H1 (cell line): Measurements from ENCODE around the gene TARBP2. TPM values are rescaled to one million over a fixed set of nuclear protein-coding genes. Genes with fewer than 3 reads are reported as not detected.

ENCODE experiments used
- CTCF ChIA-PET: fragments of 300-600 bp; sonication (Branson Sonifier 250); formaldehyde crosslinking; loops from one replicate; lab custom pipeline; 2021; ENCODE audit not compliant: partially characterized antibody; lab: Charles Lee
- POLR2A ChIA-PET: fragments of 300-600 bp; sonication (Branson Sonifier 250); formaldehyde crosslinking; loops from one replicate; lab custom pipeline; 2021; ENCODE audit warnings: inconsistent platforms; ENCODE audit not compliant: partially characterized antibody; lab: Charles Lee
- DNase-seq, 2 experiments: peaks; one replicate each; pipeline versions ENCODE4 v3.0.0 to v3.0.0-alpha.2; 2010 to 2022; ENCODE audit warnings: low spot score in 2 of 2, low read depth in 1 of 2, mixed read lengths in 1 of 2
- FAIRE-seq: peaks from 2 replicates; lab custom pipeline; 2011; peaks lifted over from hg19 to GRCh38; lab: Jason Lieb, UNC
- H2AFZ ChIP-seq: 2 replicates; pipeline ENCODE4 v1.8.1; 2012; ENCODE audit warnings: low read length, inconsistent platforms
- H2AK5ac ChIP-seq: 2 replicates; pipeline ENCODE4 v1.6.1; 2013; ENCODE audit warnings: low read depth, low read length
- H2BK120ac ChIP-seq: replicated peaks from 2 replicates; pipeline ENCODE3; 2013; ENCODE audit warnings: low read depth, low read length, inconsistent platforms
- H2BK12ac ChIP-seq: 2 replicates; pipeline ENCODE4 v1.6.1; 2013; ENCODE audit warnings: low read depth, low read length
- H2BK15ac ChIP-seq: 2 replicates; pipeline ENCODE4 v1.6.1; 2013; ENCODE audit warnings: low read length
- H2BK20ac ChIP-seq: 2 replicates; pipeline ENCODE4 v1.6.1; 2013; ENCODE audit warnings: low read length
- H2BK5ac ChIP-seq: 2 replicates; pipeline ENCODE4 v1.6.1; 2013; ENCODE audit warnings: low read depth, low read length
- H3K14ac ChIP-seq: 2 replicates; pipeline ENCODE4 v1.6.1; 2013; ENCODE audit warnings: inconsistent platforms; ENCODE audit not compliant: insufficient read length
- H3K18ac ChIP-seq: 2 replicates; pipeline ENCODE4 v1.6.1; 2013; ENCODE audit warnings: low read length; ENCODE audit errors: extremely low read depth
- H3K23ac ChIP-seq: 2 replicates; pipeline ENCODE4 v1.6.1; 2013; ENCODE audit warnings: inconsistent platforms; ENCODE audit not compliant: insufficient read length
- H3K23me2 ChIP-seq: 2 replicates; pipeline ENCODE4 v1.6.1; 2013; ENCODE audit warnings: low read depth, low read length
- H3K27ac ChIP-seq: 2 replicates; pipeline ENCODE4 v1.6.1; 2011; ENCODE audit warnings: low read depth, low read length, inconsistent platforms
- H3K27me3 ChIP-seq, 4 experiments: replicated peaks in 1 of 4; 1 replicate in 1 of 4; 2 replicates in 3 of 4; pipeline versions ENCODE4 v1.6.1 to v1.8.1; 2011 to 2013; ENCODE audit warnings: low read length in 3 of 4, mild to moderate bottlenecking in 3 of 4, inconsistent platforms in 2 of 4, mixed read lengths in 2 of 4, moderate library complexity in 1 of 4; ENCODE audit not compliant: control insufficient read depth in 3 of 4, insufficient read depth in 3 of 4; ENCODE audit errors: extremely low read depth in 1 of 4
- H3K36me3 ChIP-seq, 4 experiments: 2 replicates each; pipeline versions ENCODE4 v1.6.1 to v1.8.1; 2011 to 2013; ENCODE audit warnings: mild to moderate bottlenecking in 4 of 4, low read length in 3 of 4, moderate library complexity in 2 of 4, control low read depth in 1 of 4, inconsistent platforms in 1 of 4; ENCODE audit not compliant: insufficient read depth in 4 of 4, control insufficient read depth in 2 of 4
- H3K4ac ChIP-seq: replicated peaks from 2 replicates; pipeline ENCODE3; 2013; ENCODE audit warnings: low read length, low read depth, mixed read lengths, inconsistent platforms; ENCODE audit not compliant: insufficient read length
- H3K4me1 ChIP-seq, 4 experiments: replicated peaks in 1 of 4; 1 replicate in 1 of 4; 2 replicates in 3 of 4; pipeline versions ENCODE4 v1.6.1 to v1.8.1; 2011 to 2013; ENCODE audit warnings: low read length in 3 of 4, inconsistent platforms in 2 of 4, mixed read lengths in 1 of 4; ENCODE audit not compliant: insufficient read depth in 4 of 4, control insufficient read depth in 3 of 4
- H3K4me2 ChIP-seq, 2 experiments: 2 replicates each; pipeline versions ENCODE4 v1.6.1 to v1.8.1; 2011 to 2013; ENCODE audit warnings: low read depth in 2 of 2, low read length in 2 of 2, control low read depth in 1 of 2, inconsistent platforms in 1 of 2, mild to moderate bottlenecking in 1 of 2; ENCODE audit not compliant: insufficient read depth in 1 of 2
- H3K4me3 ChIP-seq, 4 experiments: fragments of 200-600, 300-600 bp in 1 of 4; sonication (generic), shearing (Covaris generic), sonication (Bioruptor Twin) in 1 of 4; 2 replicates each; pipeline versions ENCODE4 v1.5.1 to v1.8.1; 2011 to 2016; ENCODE audit warnings: low read length in 4 of 4, low read depth in 3 of 4, control low read depth in 2 of 4, inconsistent platforms in 2 of 4, mild to moderate bottlenecking in 2 of 4, mixed read lengths in 1 of 4, moderate library complexity in 1 of 4; ENCODE audit not compliant: insufficient read depth in 2 of 4; ENCODE audit errors: extremely low read depth in 1 of 4
- H3K56ac ChIP-seq: replicated peaks from 2 replicates; pipeline ENCODE3; 2013; ENCODE audit warnings: low read depth, mild to moderate bottlenecking, mixed read lengths, low read length, inconsistent platforms; ENCODE audit not compliant: insufficient read length
- H3K79me1 ChIP-seq: 2 replicates; pipeline ENCODE4 v1.6.1; 2013; ENCODE audit warnings: low read depth, low read length, control low read depth
- H3K79me2 ChIP-seq, 2 experiments: 2 replicates each; pipeline versions ENCODE4 v1.6.1 to v1.8.1; 2012 to 2013; ENCODE audit warnings: low read length in 2 of 2, mild to moderate bottlenecking in 2 of 2, inconsistent platforms in 1 of 2; ENCODE audit not compliant: insufficient read depth in 2 of 2, control insufficient read depth in 1 of 2
- H3K9ac ChIP-seq, 4 experiments: replicated peaks in 1 of 4; 1 replicate in 1 of 4; 2 replicates in 3 of 4; pipeline versions ENCODE4 v1.6.1 to v1.8.1; 2011 to 2013; ENCODE audit warnings: low read depth in 3 of 4, low read length in 3 of 4, control low read depth in 2 of 4, mild to moderate bottlenecking in 2 of 4, moderate library complexity in 2 of 4, inconsistent platforms in 1 of 4; ENCODE audit errors: extremely low read depth in 1 of 4
- H3K9me3 ChIP-seq, 2 experiments: 2 replicates each; pipeline versions ENCODE4 v1.6.1 to v1.8.1; 2012 to 2013; ENCODE audit warnings: mild to moderate bottlenecking in 2 of 2, moderate library complexity in 2 of 2, control low read depth in 1 of 2, inconsistent platforms in 1 of 2, low read depth in 1 of 2, low read length in 1 of 2, mixed read lengths in 1 of 2; ENCODE audit not compliant: insufficient read depth in 2 of 2
- H4K20me1 ChIP-seq, 2 experiments: replicated peaks in 1 of 2; 2 replicates each; pipeline versions ENCODE3 to v1.8.1; 2011 to 2013; ENCODE audit warnings: inconsistent platforms in 2 of 2, low read length in 2 of 2, mild to moderate bottlenecking in 1 of 2; ENCODE audit not compliant: insufficient read depth in 2 of 2, control insufficient read depth in 1 of 2
- H4K5ac ChIP-seq: 2 replicates; pipeline ENCODE4 v1.6.1; 2013; ENCODE audit warnings: low read length, low read depth, mixed read lengths, inconsistent platforms; ENCODE audit not compliant: insufficient read length
- H4K8ac ChIP-seq: 2 replicates; pipeline ENCODE4 v1.8.0; 2013; ENCODE audit warnings: mild to moderate bottlenecking, moderate library complexity, low read length, inconsistent platforms; ENCODE audit not compliant: insufficient read depth; ENCODE audit errors: extremely low read depth
- H4K91ac ChIP-seq: replicated peaks from 2 replicates; pipeline ENCODE3; 2013; ENCODE audit warnings: low read length, mixed read lengths, inconsistent platforms; ENCODE audit not compliant: insufficient read length
- ASH2L ChIP-seq: fragments of 200-600, 300-600 bp; sonication (generic); IDR thresholded peaks from one replicate; pipeline ENCODE4 v1.7.1; 2017; ENCODE audit warnings: low read length
- POLR2A ChIP-seq, 2 experiments: IDR thresholded peaks; 1 replicate in 1 of 2; 2 replicates in 1 of 2; pipeline ENCODE4 v1.6.1; 2011; ENCODE audit warnings: low read depth in 2 of 2, low read length in 2 of 2, mild to moderate bottlenecking in 2 of 2; ENCODE audit errors: control extremely low read depth in 1 of 2
- WGBS, 2 experiments: shearing (Covaris generic) in 1 of 2; methylation state at CpG; one replicate each; pipeline versions ENCODE4 v1.1.6 to v1.1.7; 2013 to 2015; ENCODE audit warnings: low lambda C conversion rate in 2 of 2, mixed read lengths in 2 of 2, inconsistent platforms in 1 of 2, low coverage in 1 of 2, missing lambda C conversion rate in 1 of 2; ENCODE audit not compliant: insufficient replicate concordance in 2 of 2, insufficient coverage in 1 of 2, insufficient read length in 1 of 2; ENCODE audit errors: extremely low coverage in 1 of 2, missing lambda C conversion rate in 1 of 2; 5-methylcytosine and 5-hydroxymethylcytosine counted together
- polyA plus RNA-seq, 7 experiments: library from polyadenylated mRNA; depleted of rRNA in 3 of 7; stranded (reverse) in 5 of 7; unstranded in 2 of 7; fragments of >200 nt in 5 of 7; fragments of 200-250 nt in 2 of 7; gene quantifications; 1 replicate in 5 of 7; 2 replicates in 1 of 7; 4 replicates in 1 of 7; pipeline versions ENCODE4 v1.2.1 to v1.2.3, GENCODE V29; 2011 to 2013; ENCODE audit warnings: missing spikeins in 2 of 7, mixed read lengths in 2 of 7
- total RNA-seq: library from RNA; stranded (reverse); fragmentation: NEBNext Ultra II Directional; extraction: Animal tissue kit (Norgen Biotek cat#: 25700); gene quantifications from 2 replicates; pipeline ENCODE4 v1.2.1, GENCODE V29; 2021

The TARBP2 gene
- total and polyA plus RNA-seq, 2 of the 8 experiments (the other 6 are each of a cell fraction or from before 2014, with no cell fraction given): 69.9 to 122 TPM

GRCh38 chr12:53501615-53502181 lies 615 bp downstream of the TARBP2 start:
- H3K79me1 ChIP-seq: peaks cover 13% of the 10 kb centered on the region
- ChIA-PET CTCF (interaction anchor here (0.6 to 5.5 kb wide), 9 partner anchors 8 to 180 kb away, joined by 3 to 41 read pairs (median 5); partner anchors contain the start of gene AAAS), POLR2A (interaction anchor here (0.5 to 67.0 kb wide), 33 partner anchors 10 to 309 kb away, joined by 3 to 3397 read pairs (median 4); partner anchors contain the start of genes AAAS, AMHR2, ATF7 and ATP5MC2)
- peak overlapping the region; percentile 49 for H3K18ac ChIP-seq
- peaks cover 8 to 35% (median 20%) of the 10 kb centered on the region in 4 experiments for H3K4me1 ChIP-seq
- 0 out of 2 replicates have a peak overlapping the region, but pooled peaks have one; percentile 5 for H2BK12ac ChIP-seq
- H2AFZ ChIP-seq: peak overlapping the region; percentile 71; the same call in 1 of the 2 replicates
- peak overlapping the region; percentile 37 for H3K56ac ChIP-seq
- peak overlapping the region; percentile 55 to 91 (median 77) for H3K4me3 ChIP-seq
- no peak for FAIRE-seq
- H3K79me2 ChIP-seq: peaks cover 0 to 29% of the 10 kb centered on the region in 2 experiments; a peak in 2 of 4 replicates
- peak overlapping the region in 3 of 4 experiments; percentile 20 to 91 (median 64); a peak in 4 of 7 replicates for H3K9ac ChIP-seq
- peaks cover 8 to 20% (median 14%) of the 10 kb centered on the region in 4 experiments; a peak in 7 of 8 replicates for H3K36me3 ChIP-seq
- TF ChIP-seq POLR2A (IDR thresholded peaks at IDR 0.05; ENCODE audit: control extremely low read depth in 1 of 2, low read depth in 2 of 2, low read length in 2 of 2) (no peak), ASH2L (peak; percentile 0)
- peaks cover 0 to 4% of the 10 kb centered on the region in 2 experiments for H4K20me1 ChIP-seq
- no peak overlapping the region for H2BK120ac ChIP-seq
- H3K27me3 ChIP-seq: no peaks in the 10 kb centered on the region
- peak overlapping the region; percentile 20 for H3K14ac ChIP-seq
- peak overlapping the region; percentile 86 for H3K4ac ChIP-seq
- peak overlapping the region; percentile 99 for H2BK5ac ChIP-seq
- peak overlapping the region; percentile 91; the same call in 1 of the 2 replicates for H3K27ac ChIP-seq
- 0 out of 2 replicates have a peak overlapping the region, but pooled peaks have one; percentile 30 for H2AK5ac ChIP-seq
- 78% methylated on average over 7 of the region's 10 CpGs; no CpG with 5 or more reads in 1 of the 2 experiments for WGBS, 2 experiments
- no peak overlapping the region for H3K23ac ChIP-seq
- no peaks in the 10 kb centered on the region for H3K9me3 ChIP-seq
- H2BK15ac ChIP-seq: peak overlapping the region; percentile 46; the same call in 1 of the 2 replicates
- peak overlapping the region; percentile 42 for H4K5ac ChIP-seq
- peaks cover 22% of the 10 kb centered on the region for H3K23me2 ChIP-seq
- peak overlapping the region; percentile 88 for H4K91ac ChIP-seq
- H3K4me2 ChIP-seq: peak overlapping the region; percentile 79 to 98
- no peak for DNase-seq
- 0 out of 2 replicates have a peak overlapping the region, but pooled peaks have one; percentile 41 for H2BK20ac ChIP-seq
- peak overlapping the region; percentile 99 for H4K8ac ChIP-seq
